Astrocyte (in vitro differentiated cells and primary cell): ENCODE results near the gene WASF2. TPM values are rescaled to one million over a fixed set of nuclear protein-coding genes. Genes with fewer than 3 reads are reported as not detected.

Experiments used
- DNase-seq: peaks from one replicate; pipeline ENCODE4 v3.0.0-alpha.2; 2010; ENCODE audit warnings: low read depth
- FAIRE-seq: peaks from 2 replicates; lab custom pipeline; 2011; peaks lifted over from hg19 to GRCh38; lab: Jason Lieb, UNC
- H2AFZ ChIP-seq: 2 replicates; pipeline ENCODE4 v1.6.0; 2012; ENCODE audit warnings: low read depth, low read length, inconsistent platforms
- H3K27ac ChIP-seq: 2 replicates; pipeline ENCODE4 v1.5.1; 2011; ENCODE audit warnings: low read depth, low read length, inconsistent platforms
- H3K27me3 ChIP-seq: 2 replicates; pipeline ENCODE4 v1.6.0; 2011; ENCODE audit warnings: low read length, inconsistent platforms; ENCODE audit not compliant: insufficient read depth
- H3K36me3 ChIP-seq: 2 replicates; pipeline ENCODE4 v1.5.1; 2011; ENCODE audit warnings: low read length, inconsistent platforms; ENCODE audit not compliant: insufficient read depth
- H3K4me1 ChIP-seq: 2 replicates; pipeline ENCODE4 v1.5.1; 2011; ENCODE audit warnings: low read length, inconsistent platforms; ENCODE audit not compliant: insufficient read depth
- H3K4me2 ChIP-seq: 2 replicates; pipeline ENCODE4 v1.6.0; 2012; ENCODE audit warnings: low read length, inconsistent platforms
- H3K4me3 ChIP-seq: 2 replicates; pipeline ENCODE4 v1.5.1; 2011; ENCODE audit warnings: low read depth, mild to moderate bottlenecking, low read length, inconsistent platforms; ENCODE audit not compliant: insufficient read depth
- H3K79me2 ChIP-seq: 2 replicates; pipeline ENCODE4 v1.6.0; 2012; ENCODE audit warnings: mild to moderate bottlenecking, low read length, inconsistent platforms; ENCODE audit not compliant: insufficient read depth
- H3K9ac ChIP-seq: 2 replicates; pipeline ENCODE4 v1.6.0; 2012; ENCODE audit warnings: mild to moderate bottlenecking, low read length, inconsistent platforms
- H3K9me3 ChIP-seq: 2 replicates; pipeline ENCODE4 v1.5.1; 2012; ENCODE audit warnings: low read depth, mild to moderate bottlenecking, low read length, inconsistent platforms; ENCODE audit not compliant: insufficient read depth
- H4K20me1 ChIP-seq: 2 replicates; pipeline ENCODE4 v1.6.0; 2012; ENCODE audit warnings: low read length, inconsistent platforms; ENCODE audit not compliant: insufficient read depth
- H3K27ac Mint-ChIP-seq: one replicate; pipeline ENCODE4 v1.8.0; 2021; ENCODE audit warnings: mild to moderate bottlenecking, mixed read lengths; ENCODE audit not compliant: unreplicated experiment
- H3K27me3 Mint-ChIP-seq: one replicate; pipeline ENCODE4 v1.8.0; 2021; ENCODE audit warnings: low read depth, mixed read lengths; ENCODE audit not compliant: unreplicated experiment
- H3K36me3 Mint-ChIP-seq: one replicate; pipeline ENCODE4 v1.8.0; 2021; ENCODE audit warnings: low read depth, mixed read lengths; ENCODE audit not compliant: unreplicated experiment
- H3K4me1 Mint-ChIP-seq: one replicate; pipeline ENCODE4 v1.8.0; 2021; ENCODE audit warnings: low read depth, mixed read lengths; ENCODE audit not compliant: unreplicated experiment
- H3K4me3 Mint-ChIP-seq: one replicate; pipeline ENCODE4 v1.8.0; 2021; ENCODE audit warnings: mild to moderate bottlenecking, moderate library complexity, mixed read lengths; ENCODE audit not compliant: unreplicated experiment
- H3K9me3 Mint-ChIP-seq: one replicate; pipeline ENCODE4 v1.8.0; 2021; ENCODE audit warnings: mild to moderate bottlenecking, mixed read lengths; ENCODE audit not compliant: unreplicated experiment
- CTCF ChIP-seq: IDR thresholded peaks from 2 replicates; pipeline ENCODE4 v1.5.1; 2011; ENCODE audit warnings: low read depth, mild to moderate bottlenecking, inconsistent platforms, low read length, moderate library complexity; ENCODE audit not compliant: insufficient read depth
- EZH2 ChIP-seq: IDR thresholded peaks from 2 replicates; pipeline ENCODE4 v1.6.1; 2012; ENCODE audit warnings: mild to moderate bottlenecking, low read length, inconsistent platforms; ENCODE audit not compliant: insufficient read depth
- total RNA-seq: library from RNA; stranded (reverse); gene quantifications from 2 replicates; pipeline ENCODE4 v1.2.1, GENCODE V29; 2021

Gene WASF2
- total RNA-seq, 1 donor from 2014 or later, result 86.9 TPM

DNA sequence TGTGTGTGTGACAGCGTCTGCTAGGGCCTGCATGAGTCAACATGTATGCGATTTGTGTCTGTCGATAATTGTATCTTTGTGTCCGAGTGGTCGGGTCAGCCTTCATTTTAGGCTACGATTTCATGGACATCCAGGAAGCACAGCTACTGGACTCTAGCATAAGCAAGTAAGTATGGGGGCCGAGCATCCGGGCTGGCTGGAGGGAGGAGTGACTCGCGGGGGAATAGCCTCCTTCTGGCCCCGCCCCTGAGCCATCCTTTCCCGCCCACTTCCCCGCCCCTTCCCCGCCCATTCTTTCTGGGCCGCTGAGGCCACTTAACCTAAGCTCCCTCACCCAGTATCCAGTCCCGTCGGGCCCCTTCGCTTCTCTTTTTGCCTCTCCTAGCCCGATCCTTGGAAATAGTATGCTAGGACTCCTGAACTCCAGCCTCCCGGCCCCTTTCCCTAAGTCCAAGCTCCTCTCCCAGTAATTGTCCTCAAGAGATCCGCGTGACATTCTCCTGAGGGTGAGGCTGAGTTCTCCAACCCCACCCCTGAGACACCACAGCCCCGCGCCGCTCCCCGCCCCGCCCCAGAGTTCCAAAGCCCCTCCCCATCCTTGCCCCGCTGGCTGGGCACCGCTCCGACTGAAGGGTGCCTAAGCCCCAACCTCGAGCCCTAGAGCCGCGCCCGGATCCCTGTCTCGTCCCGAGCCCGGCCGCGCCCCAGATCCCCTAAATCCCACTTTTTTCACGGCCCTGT is 124.4 kb downstream of the WASF2 start:
- peak overlapping the region; percentile 98 for H3K27ac Mint-ChIP-seq
- no peaks in the 10 kb centered on the region for H3K36me3 ChIP-seq
- H3K4me1 ChIP-seq, result peaks cover 15% of the 10 kb centered on the region
- H3K79me2 ChIP-seq, result no peaks in the 10 kb centered on the region
- H3K27me3 ChIP-seq, result no peaks in the 10 kb centered on the region
- peaks cover 16% of the 10 kb centered on the region for H3K36me3 Mint-ChIP-seq
- peak overlapping the region; percentile 98 for H3K4me2 ChIP-seq
- TF ChIP-seq EZH2 (no peak), CTCF (no peak)
- H3K9ac ChIP-seq, result peak overlapping the region; percentile 81
- H3K4me1 Mint-ChIP-seq, result peaks cover 2% of the 10 kb centered on the region
- H4K20me1 ChIP-seq, result no peaks in the 10 kb centered on the region
- peak; percentile 75 for DNase-seq
- no peak for FAIRE-seq
- H3K27ac ChIP-seq, result peak overlapping the region; percentile 86
- peak overlapping the region; percentile 95 for H3K4me3 Mint-ChIP-seq
- peak overlapping the region; percentile 93 for H2AFZ ChIP-seq
- H3K27me3 Mint-ChIP-seq, result peaks cover 10% of the 10 kb centered on the region
- no peaks in the 10 kb centered on the region for H3K9me3 ChIP-seq
- peak overlapping the region; percentile 70 for H3K4me3 ChIP-seq
- H3K9me3 Mint-ChIP-seq, result no peaks in the 10 kb centered on the region

DNA sequence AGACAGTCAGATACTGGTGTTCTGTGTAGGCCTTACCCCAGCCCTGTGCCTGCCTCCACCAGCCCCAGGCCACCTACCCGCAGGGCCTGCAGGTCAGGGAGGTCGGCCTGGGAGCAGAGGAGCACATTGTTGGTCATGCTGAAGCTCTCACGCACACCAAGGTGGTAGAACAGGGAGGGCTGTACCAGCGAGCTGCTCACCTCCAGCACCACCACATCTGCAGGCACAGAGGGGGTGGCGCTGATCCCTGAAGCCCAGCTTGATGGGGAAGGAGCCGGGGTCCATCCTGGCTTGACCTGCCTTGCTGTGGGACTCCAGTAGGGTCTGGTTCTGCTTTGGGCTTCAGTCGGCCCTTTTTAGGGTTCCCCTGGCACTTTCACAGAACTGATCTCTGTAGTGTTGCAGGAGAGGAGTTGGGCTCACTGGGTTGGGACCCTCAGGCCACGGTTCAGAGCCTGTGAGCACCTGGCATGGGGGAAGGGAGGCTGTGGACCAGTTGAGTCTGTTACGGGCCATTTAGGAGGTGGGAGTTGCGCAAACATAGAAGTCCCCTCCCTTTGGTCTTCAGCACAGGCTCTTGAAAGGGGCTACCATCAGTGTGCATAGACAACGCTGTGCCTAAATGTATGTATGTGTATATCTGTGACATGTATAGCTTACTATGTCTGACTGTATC is 125.1 kb downstream of the WASF2 start:
- H3K4me1 Mint-ChIP-seq, result peaks cover 2% of the 10 kb centered on the region
- FAIRE-seq (no peak), DNase-seq (no peak)
- Histone ChIP-seq H3K9ac (peak overlapping the region; percentile 81), H3K9me3 (no peaks in the 10 kb centered on the region), H3K79me2 (no peaks in the 10 kb centered on the region), H3K4me1 (peaks cover 15% of the 10 kb centered on the region), H4K20me1 (no peaks in the 10 kb centered on the region), H2AFZ (peak overlapping the region; percentile 88), H3K4me3 (peak overlapping the region; percentile 70), H3K27ac (peak overlapping the region; percentile 8), H3K4me2 (peak overlapping the region; percentile 98), H3K36me3 (no peaks in the 10 kb centered on the region), H3K27me3 (no peaks in the 10 kb centered on the region)
- no peak overlapping the region for H3K27ac Mint-ChIP-seq
- no peaks in the 10 kb centered on the region for H3K9me3 Mint-ChIP-seq
- peaks cover 18% of the 10 kb centered on the region for H3K36me3 Mint-ChIP-seq
- H3K27me3 Mint-ChIP-seq, result peaks cover 13% of the 10 kb centered on the region
- peak overlapping the region; percentile 95 for H3K4me3 Mint-ChIP-seq
- TF ChIP-seq CTCF (no peak), EZH2 (no peak)
